ENCODE data around the gene BLID. TPM values are rescaled to one million over a fixed set of nuclear protein-coding genes. Genes with fewer than 3 reads are reported as not detected.
A peak's percentile ranks its signal among the peaks of the same experiment; 100 is the strongest.

The BLID gene
- total and polyA plus RNA-seq, 2 of the 8 experiments (the other 6 are each of a cell fraction or from before 2014, with no cell fraction given), result not detected

DNA sequence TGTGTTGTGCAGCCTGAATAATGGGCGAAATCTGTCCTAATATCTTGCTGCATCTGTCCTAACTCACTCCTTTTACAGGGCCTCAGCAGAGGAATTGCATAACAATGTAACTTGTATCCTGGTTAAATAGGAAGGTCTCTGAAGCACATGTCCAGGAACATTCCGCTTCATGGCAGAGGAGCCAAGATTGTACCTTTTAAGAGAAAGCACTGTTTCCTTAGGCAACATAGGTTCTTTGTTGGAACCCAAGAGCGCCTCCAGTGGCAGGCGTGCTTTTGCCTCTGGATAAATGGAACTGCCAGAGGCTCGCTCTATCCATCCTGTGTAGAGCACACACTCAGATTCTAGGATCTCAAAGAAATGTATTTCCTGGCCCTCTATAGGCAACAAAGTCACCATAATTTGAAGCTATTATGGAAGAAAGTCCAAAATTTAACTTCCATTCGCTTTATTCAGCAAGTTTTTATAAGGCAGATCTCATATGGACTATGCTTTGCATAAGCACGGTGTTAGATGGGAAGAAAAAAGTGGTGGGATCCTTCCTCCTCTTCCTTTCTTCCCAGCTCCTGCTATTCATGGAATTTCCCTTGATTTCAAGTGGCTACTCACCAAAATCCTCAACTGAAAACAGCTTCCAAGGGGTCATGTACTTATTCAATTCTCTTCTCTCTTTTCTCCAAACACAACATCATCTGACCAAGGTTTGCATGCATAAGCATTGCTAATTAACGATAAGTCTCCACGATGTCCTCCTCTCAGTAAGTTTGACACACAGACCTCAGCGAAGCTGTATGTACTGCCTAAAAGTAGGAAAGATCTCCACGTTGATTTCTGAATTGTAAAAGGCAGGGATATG, at the start of gene BLID (continued):
- no peak for TF ChIP-seq BACH1 (IDR thresholded peaks at IDR 0.05; ENCODE audit: low read length)
- TF ChIP-seq, protein P1, sequence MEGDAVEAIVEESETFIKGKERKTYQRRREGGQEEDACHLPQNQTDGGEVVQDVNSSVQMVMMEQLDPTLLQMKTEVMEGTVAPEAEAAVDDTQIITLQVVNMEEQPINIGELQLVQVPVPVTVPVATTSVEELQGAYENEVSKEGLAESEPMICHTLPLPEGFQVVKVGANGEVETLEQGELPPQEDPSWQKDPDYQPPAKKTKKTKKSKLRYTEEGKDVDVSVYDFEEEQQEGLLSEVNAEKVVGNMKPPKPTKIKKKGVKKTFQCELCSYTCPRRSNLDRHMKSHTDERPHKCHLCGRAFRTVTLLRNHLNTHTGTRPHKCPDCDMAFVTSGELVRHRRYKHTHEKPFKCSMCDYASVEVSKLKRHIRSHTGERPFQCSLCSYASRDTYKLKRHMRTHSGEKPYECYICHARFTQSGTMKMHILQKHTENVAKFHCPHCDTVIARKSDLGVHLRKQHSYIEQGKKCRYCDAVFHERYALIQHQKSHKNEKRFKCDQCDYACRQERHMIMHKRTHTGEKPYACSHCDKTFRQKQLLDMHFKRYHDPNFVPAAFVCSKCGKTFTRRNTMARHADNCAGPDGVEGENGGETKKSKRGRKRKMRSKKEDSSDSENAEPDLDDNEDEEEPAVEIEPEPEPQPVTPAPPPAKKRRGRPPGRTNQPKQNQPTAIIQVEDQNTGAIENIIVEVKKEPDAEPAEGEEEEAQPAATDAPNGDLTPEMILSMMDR (IDR thresholded peaks at IDR 0.05; ENCODE audit: control extremely low read depth in 1 of 3, insufficient read depth in 1 of 3, low read depth in 1 of 3, low read length in 3 of 3), result peak; percentile 60 to 91 (median 75)
